GM12891 (cell line): Measurements from ENCODE around the gene CNNM2.
"Not testable (repeated sequence)": the region's sequence is repeated elsewhere in the genome, so short reads cannot be mapped to it uniquely, and the experiment has no call there.

Experiments used
- DNase-seq: peaks from one replicate; pipeline ENCODE4 v3.0.0; 2011; ENCODE audit warnings: low spot score; ENCODE audit not compliant: insufficient read length
- FAIRE-seq: peaks from 2 replicates; lab custom pipeline; 2011; peaks lifted over from hg19 to GRCh38; lab: Jason Lieb, UNC
- PAX5 ChIP-seq: IDR thresholded peaks from 2 replicates; pipeline ENCODE4 v1.6.1; 2011; ENCODE audit warnings: low read length, moderate library complexity, mild to moderate bottlenecking; ENCODE audit not compliant: insufficient read depth, severe bottlenecking
- POLR2A ChIP-seq: IDR thresholded peaks from 2 replicates; pipeline ENCODE4 v1.6.1; 2011; ENCODE audit warnings: low read depth, low read length, control low read depth
- POLR2AphosphoS5 ChIP-seq: IDR thresholded peaks from 2 replicates; pipeline ENCODE4 v1.6.1; 2011; ENCODE audit warnings: low read depth, low read length, control low read depth
- POU2F2 ChIP-seq: IDR thresholded peaks from 2 replicates; pipeline ENCODE4 v1.6.1; 2011; ENCODE audit warnings: low read depth, mild to moderate bottlenecking, control low read depth, low read length, moderate library complexity
- SPI1 ChIP-seq: IDR thresholded peaks from 2 replicates; pipeline ENCODE4 v1.6.1; 2011; ENCODE audit warnings: low read depth, low read length, control low read depth
- TAF1 ChIP-seq: IDR thresholded peaks from 2 replicates; pipeline ENCODE4 v1.6.1; 2011; ENCODE audit warnings: low read depth, low read length, control low read depth

The CNNM2 gene

GRCh38 chr10:102926842-102927241 is 8.7 kb downstream of the CNNM2 start:
- no peak for FAIRE-seq

GRCh38 chr10:102927311-102928010 is 9.4 kb downstream of the CNNM2 start:
- peak; percentile 89 for FAIRE-seq
- DNase-seq: no peak
- TF ChIP-seq PAX5 (no peak), POLR2A (no peak), POLR2AphosphoS5 (no peak), TAF1 (no peak), POU2F2 (no peak), SPI1 (no peak)

More at GRCh38 chr10:102926842-102927241, 8.7 kb downstream of the CNNM2 start:
- no peak for TF ChIP-seq POU2F2
- TF ChIP-seq POLR2AphosphoS5: no peak
- no peak for TF ChIP-seq POLR2A
- no peak for TF ChIP-seq PAX5
- no peak for TF ChIP-seq SPI1
- TF ChIP-seq TAF1: no peak
- DNase-seq: no peak

GRCh38 chr10:102928442-102928841 is 10.3 kb downstream of the CNNM2 start:
- FAIRE-seq, DNase-seq: not testable (repeated sequence)

- no peak for DNase-seq
- no peak for TF ChIP-seq POLR2AphosphoS5
- TF ChIP-seq TAF1: no peak
- no peak for TF ChIP-seq POLR2A
- no peak for TF ChIP-seq POU2F2
- FAIRE-seq: peak; percentile 71
Measured at GRCh38 chr10:102930720-102931119, 12.6 kb downstream of the CNNM2 start.

- FAIRE-seq (no peak), DNase-seq (no peak)
- TF ChIP-seq PAX5 (no peak), POLR2AphosphoS5 (no peak), POU2F2 (no peak), TAF1 (no peak), SPI1 (no peak), POLR2A (no peak)
Measured at GRCh38 chr10:102931643-102932042, 13.5 kb downstream of the CNNM2 start.

- TF ChIP-seq SPI1 (no peak), POLR2A (no peak), PAX5 (no peak), TAF1 (no peak), POLR2AphosphoS5 (no peak), POU2F2 (no peak)
- FAIRE-seq: no peak
Measured at GRCh38 chr10:102935505-102935904, 17.4 kb downstream of the CNNM2 start.

GRCh38 chr10:102935939-102936605 is 18.0 kb downstream of the CNNM2 start:
- FAIRE-seq (no peak), DNase-seq (no peak)
- TF ChIP-seq POLR2A (no peak), TAF1 (no peak), POLR2AphosphoS5 (no peak), SPI1 (no peak), PAX5 (no peak), POU2F2 (no peak)

More at GRCh38 chr10:102935505-102935904, 17.4 kb downstream of the CNNM2 start:
- no peak for DNase-seq

GRCh38 chr10:102941401-102941800 is 23.3 kb downstream of the CNNM2 start:
- FAIRE-seq (peak; percentile 5), DNase-seq (no peak)
- TF ChIP-seq PAX5 (no peak), SPI1 (no peak), POU2F2 (no peak)

- TF ChIP-seq PAX5 (no peak), POU2F2 (no peak), TAF1 (no peak), POLR2A (no peak), SPI1 (no peak), POLR2AphosphoS5 (no peak)
- no peak for DNase-seq
- FAIRE-seq: no peak
Measured at GRCh38 chr10:102945449-102945848, 27.4 kb downstream of the CNNM2 start.

- TF ChIP-seq SPI1: no peak
- TF ChIP-seq POU2F2: no peak
- TF ChIP-seq TAF1: no peak
- no peak for TF ChIP-seq POLR2A
- FAIRE-seq (no peak), DNase-seq (no peak)
Measured at GRCh38 chr10:102945962-102946361, 27.9 kb downstream of the CNNM2 start.
